ENCODE measurements around the gene ZSWIM8.
"Not testable (repeated sequence)": the region's sequence is repeated elsewhere in the genome, so short reads cannot be mapped to it uniquely, and the experiment has no call there.

Gene ZSWIM8

DNA sequence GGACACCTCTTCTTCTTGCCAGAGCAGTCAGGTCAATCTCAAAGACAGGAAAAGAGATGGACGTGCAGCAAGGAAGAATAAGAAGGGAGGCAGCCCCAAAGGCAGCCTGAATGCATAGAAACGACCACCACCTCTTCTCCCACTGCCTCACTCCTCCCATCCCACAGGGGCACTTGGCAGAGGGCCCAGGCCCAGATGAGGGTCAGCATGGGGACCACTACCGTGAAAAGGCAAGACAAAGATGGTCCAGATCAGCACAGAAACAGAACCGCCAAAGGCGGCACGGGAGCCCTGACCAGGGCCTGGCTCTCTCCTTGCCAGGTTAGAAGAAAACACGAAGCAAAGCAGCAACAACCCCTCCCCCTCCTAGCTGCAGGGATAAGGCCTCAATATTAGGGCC is 27.9 kb downstream of the ZSWIM8 start:
- DNase-seq (ENCODE audit: low read depth in 2 of 3, low spot score in 1 of 3) = no peak

DNA sequence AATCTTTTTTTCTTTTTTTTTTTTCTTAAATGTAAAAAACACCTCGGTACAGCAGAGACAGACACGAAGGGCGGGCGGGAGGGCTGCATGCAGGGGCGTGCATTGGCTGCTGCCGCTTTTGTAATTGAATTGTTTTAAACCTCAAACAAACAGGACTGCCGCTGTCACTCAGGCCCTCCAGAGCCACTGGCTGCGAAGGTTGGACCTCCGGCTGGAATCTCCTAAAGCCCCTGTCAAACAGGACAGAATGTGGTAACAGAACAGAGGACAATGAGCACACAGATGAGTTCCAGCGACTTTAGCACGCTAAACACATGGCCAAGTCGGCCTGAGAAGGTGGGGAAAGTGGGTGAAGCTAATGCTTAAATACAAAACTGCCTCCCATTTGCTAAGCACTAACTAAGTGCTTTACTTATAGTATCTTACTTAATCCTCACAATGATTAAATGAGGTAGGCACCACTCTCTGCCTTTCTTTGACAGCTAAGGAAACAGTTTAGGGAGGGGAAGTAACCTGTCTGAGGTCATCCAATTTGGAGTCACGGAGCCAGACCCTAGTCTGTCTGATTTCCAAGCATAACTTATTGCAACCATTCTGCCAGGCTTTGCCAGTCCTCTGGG is 29.0 kb downstream of the ZSWIM8 start:
- no peak for DNase-seq (ENCODE audit: low read depth in 2 of 3, low spot score in 1 of 3)

DNA sequence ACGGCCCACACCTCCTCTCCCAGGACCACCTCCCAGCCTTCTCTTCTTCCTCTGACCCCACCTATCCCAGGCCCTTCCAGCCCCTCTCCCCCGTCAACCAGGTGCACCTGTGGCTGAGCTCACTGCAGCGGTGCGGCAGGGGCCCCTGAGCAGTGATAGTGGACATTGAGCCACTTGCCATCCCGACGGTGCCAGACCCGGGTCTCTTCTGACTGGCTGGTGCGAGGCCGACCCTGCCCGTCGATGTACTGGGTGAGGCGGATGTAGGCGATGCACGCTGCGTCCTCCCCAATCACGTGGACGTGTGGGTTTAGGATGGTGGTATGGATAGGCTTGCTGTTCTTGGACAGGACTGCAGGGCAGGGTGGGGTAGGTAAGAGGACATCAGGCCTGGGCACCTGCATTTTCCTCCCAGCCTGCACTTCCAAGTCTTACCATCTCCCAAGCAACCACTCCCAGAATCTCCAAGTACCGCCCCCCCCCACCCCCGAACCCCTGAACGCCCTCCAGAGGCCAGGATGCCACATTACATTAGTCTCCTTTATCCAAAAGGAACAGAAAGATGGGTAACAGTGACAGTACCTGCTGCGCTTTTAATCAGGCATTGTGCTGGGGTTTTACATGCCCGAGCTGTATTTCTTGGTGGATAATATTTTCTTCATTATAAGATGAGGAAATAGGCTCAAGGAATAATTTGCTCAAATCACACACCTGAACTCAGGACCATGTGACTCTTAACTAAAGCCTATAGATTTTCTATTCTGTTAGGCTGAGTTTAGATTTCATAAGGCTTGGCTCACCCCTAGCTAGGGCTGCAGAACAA is 29.7 kb downstream of the ZSWIM8 start:
- no peak for DNase-seq (ENCODE audit: low read depth in 2 of 3, low spot score in 1 of 3)

DNA sequence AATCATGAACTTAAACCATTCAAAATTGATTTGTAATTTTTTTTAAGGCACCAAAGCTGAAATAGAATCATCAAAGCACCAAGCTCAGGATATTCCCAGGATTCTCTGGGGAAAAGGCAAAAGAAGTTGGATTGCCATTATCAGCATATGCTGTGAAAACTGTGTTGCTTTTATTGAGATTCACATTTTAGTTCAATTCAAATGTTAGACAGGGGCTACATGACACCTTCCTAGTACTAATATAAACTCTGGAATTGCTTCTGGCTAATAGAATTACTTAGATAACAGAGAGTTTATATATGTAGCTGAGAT is 30.3 kb downstream of the ZSWIM8 start:
- DNase-seq (ENCODE audit: low read depth in 2 of 3, low spot score in 1 of 3) = no peak

DNA sequence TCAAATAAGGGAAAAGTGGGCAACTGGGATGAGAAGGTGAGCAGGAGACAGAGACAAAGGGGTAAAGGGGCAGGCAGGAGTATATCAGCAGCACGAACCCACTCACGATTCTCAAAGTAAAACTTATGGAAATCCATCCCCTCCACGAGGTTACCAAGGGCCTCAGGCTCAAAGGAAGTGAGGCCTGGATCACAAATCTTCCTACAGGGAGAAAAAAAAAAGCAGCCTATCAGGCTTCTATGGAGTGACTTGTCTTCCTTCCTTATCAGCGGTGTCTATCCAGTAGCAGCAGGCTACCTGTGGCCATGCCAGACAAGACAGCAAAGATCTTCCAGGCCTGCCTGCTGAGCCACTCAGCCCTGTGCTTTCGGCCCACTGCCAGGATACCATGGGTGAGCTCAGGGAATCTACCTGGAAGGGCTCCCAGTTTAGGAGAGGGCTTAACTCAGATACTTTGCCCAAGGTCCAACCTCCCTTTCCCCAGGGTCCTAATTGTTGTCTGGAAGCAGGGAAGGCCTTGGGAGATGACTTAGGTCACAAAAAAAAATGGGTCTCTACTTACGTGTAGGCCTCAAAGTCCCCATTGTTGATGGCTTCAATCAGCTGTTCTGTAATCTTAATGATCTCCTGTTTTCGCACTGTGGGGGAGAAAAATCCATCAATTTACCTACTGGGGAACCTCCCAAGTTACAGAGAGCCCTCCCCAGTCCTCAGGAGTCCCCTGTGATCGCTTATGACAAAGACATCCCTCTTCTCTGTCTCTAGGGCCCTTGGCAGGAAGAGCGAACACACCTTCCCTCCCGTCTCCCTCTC is 31.7 kb downstream of the ZSWIM8 start:
- DNase-seq (ENCODE audit: low read depth in 2 of 3, low spot score in 1 of 3) = no peak

DNA sequence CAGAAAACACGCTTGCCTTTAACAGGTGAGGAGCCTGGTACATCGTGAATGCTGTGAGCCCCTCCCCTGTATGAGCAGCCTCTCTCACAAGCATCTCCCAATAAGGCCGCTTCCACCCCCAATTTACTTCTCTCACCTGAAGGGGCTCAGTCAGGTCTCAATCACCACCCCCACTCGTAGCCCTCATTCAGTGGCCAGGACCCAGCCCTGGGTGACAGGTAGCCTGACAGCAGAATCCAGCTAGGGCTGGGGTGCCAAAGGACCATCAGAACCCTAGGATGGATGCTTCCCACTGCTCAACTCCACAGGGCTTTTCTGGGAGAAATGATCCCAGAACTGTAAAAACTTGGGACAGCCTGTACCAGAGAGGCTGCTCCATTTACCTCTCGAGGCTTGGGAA is 32.4 kb downstream of the ZSWIM8 start:
- DNase-seq (ENCODE audit: low read depth in 2 of 3, low spot score in 1 of 3) = no peak

DNA sequence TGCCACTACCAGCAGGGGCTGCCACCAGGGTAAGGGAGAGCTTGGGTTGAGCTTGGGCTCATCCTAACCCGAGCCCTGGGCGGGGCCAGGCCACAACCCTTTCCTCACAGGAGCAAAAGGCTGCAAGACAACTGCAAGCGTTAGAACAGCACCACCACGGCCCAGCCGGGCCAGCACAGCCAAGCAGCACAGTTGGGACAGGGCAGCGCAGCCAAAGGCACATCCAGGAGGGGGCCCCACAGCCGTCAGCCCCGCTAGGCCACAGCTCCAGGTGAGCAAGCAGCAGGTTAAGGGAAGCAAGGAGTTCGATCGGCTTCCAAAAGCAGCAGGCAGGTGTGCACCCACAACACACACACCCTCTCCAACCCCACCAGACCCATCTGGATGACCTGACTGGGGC is 33.0 kb downstream of the ZSWIM8 start:
- no peak for DNase-seq (ENCODE audit: low read depth in 2 of 3, low spot score in 1 of 3)

DNA sequence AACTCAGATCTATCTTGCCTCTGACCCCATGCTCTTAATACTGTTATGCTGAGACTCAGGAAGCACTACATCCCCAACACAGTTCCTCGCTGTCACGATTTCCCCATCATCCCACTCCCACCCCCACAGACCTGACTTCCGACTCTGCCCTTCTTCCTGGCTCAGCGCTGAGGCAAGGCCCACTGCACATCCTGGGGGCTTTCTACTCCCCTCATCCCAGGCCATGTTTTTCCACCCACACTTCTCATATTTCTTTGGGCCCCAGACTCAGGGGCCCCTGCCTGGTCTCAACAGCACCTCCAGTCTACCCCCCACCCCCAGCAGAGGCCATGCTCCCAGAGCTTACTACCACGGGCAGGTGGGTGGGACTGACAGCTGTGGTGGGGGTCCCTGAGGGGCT is 33.7 kb downstream of the ZSWIM8 start:
- DNase-seq (ENCODE audit: low read depth in 2 of 3, low spot score in 1 of 3) = no peak

DNA sequence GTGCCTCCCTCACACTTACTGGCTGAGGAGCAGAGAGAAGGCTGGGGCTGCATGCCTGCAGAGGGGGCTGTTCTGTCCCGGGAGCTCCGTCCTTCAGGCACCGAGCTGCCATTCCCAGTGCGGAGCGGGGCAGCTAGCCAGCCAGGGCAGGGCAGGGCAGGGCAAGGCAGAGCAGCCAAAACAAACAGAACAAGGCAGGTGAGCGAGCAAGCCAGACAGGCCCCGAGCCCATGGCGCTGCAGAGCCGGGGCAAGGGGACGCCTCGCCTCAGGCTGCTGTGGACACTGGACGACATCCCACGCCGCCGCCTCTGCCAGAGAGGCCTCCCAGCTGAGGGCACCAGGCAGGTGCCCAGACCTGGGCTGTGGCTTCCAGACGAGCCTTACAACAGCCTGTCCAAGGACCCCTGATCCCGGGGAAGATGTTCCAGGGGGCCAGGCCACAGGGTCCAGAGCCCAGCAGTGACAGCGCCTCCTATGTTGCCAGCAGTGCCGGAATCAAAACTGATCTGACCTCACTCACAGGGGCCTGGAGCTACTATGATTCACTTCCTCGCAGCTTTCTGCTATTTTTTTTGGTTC is 34.2 kb downstream of the ZSWIM8 start:
- no peak for DNase-seq (ENCODE audit: low read depth in 2 of 3, low spot score in 1 of 3)

DNA sequence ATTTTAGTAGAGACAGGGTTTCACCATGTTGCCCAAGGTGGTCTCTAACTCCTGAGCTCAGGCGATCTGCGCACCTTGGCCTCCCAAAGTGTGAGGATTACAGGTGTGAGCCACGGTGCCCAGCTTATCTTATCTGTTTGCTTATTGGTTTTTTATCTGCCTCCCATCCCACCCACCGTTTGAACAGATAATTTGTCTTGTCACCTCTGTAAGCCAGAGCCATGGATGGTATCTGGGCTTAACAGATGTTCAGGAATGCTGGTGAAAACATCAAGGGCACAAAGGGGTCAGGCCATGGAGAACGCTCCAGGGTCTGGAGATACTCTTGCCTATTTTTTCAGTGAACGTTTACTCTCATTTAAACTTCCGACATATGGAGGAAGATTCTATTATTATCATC is 38.0 kb downstream of the ZSWIM8 start:
- no peak for DNase-seq (ENCODE audit: low read depth in 2 of 3, low spot score in 1 of 3)

DNA sequence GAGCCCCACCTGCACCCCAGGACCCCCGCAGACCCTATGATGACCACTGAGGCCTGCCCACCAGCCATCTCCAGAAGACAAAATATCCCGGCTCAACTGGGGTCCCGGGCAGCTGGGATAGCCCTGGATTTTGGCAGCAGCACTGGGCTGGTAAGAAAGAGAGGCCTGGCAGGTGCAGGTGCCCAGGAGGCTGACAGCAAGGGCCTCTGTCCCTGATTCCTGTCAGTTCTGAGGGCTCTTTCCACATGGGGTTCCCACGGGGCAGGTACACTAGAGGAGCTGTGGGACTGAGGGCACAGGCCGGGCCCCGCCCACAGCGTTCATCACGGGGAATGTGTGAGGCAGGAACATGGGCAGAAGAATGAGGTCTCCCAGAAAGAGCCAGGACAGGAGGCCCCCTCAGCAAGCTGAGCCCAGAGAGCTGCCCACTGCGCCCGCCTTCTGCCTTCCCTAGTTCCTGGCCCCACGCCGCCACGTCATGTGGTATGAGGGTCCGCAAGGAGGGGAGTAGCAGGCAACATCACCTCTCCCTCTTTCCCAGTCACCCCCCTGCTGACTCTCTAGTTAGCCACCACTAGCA is 38.8 kb downstream of the ZSWIM8 start:
- DNase-seq (ENCODE audit: low read depth in 2 of 3, low spot score in 1 of 3) = no peak

DNA sequence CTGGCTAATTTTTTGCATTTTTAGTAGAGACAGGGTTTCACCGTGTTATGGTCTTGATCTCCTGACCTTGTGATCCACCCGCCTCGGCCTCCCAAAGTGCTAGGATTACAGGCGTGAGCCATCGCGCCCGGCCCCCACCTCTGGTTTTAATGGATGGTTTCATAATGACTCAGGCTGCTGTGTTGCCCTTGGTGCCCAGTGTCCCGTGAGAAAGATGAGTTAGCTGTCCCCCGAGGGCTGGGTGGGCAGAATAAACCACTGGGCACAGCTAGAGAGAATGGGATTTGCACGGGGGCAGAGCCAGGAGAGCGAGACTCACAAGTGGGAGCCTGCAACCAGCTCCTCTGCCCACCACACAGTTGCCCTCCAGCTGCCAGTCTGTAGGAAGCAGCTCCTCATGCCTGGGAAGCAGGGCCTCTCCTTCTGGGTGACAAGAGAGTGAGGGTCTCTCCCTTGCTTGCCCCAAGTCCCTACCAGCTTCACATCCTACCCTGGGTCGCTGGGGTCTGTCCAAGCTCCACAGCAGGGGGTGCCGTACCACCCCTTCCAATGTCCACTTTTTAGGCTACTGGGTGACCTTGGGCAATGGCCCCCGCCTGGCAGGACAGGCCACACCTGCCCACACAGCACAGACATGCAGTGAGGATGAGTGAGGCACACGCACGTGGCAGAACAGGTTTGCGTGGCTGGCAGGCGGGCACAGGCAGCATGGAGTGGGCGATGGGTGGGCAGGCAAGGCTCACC is 42.1 kb downstream of the ZSWIM8 start:
- DNase-seq (ENCODE audit: low read depth in 2 of 3, low spot score in 1 of 3) = no peak

DNA sequence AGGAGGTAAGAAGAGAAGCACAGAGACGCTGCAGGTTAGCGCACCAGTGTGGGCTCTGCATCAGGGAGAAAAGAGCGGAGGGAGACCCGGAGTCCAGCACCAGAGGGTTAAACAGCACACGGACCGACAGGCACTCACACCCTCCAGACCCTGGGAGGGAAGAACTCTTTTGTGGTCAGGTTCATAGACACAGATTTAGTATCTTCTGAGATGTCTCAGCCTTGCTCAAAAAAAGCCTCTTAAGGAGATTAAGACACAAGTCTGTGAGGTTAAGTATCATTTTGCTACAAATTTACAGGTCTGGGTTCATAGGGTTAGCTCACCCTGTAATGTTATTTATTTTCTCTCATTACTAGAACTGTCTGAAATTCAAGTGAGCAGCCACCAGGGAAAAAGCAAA is 42.8 kb downstream of the ZSWIM8 start:
- no peak for DNase-seq (ENCODE audit: low read depth in 2 of 3, low spot score in 1 of 3)

DNA sequence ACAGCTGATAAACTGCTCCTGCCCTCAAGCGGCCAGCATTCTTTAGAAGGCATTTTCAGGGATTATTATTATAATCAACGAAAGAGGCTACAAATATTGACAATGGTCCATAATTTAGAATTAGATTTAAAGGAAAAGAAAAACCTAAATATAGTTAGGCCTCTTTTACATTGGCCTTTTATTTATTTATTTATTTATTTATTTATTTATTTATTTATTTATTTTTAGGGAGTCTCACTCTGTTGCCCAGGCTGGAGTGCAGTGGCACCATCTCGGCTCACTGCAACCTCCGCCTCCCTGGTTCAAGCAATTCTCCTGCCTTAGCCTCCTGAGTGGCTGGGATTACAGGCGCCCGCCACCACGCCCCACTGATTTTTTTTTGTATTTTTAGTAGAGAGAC is 43.7 kb downstream of the ZSWIM8 start:
- DNase-seq (ENCODE audit: low read depth in 2 of 3, low spot score in 1 of 3) = not testable (repeated sequence)

DNA sequence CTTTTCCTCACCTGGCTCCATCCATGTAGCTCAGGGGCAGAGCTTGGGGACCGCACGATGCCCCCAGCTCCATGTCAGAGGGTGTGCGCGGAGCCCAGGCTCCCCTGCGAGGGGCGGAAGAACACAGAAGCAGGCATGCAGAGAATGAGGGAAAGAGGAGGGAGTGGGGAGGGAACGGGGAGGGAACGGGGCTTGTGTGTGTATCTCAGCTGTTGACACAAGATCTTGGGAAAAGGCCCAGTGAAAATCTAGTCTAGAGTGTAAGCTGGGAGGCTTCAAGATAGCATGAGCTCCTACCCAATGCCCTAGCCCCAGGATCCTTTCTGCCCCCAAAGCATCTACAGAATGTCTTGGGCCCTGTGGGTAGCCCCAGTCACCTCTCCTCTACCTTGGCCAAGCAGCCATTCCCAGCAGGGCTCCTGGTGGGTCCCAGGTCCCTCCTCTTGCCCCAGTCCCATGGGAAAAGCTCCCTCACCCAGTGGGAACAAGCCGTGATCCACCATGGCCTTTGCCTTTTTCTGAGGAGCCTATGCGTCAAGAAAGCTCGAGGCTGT is 51.1 kb downstream of the ZSWIM8 start:
- no peak for DNase-seq (ENCODE audit: low read depth in 2 of 3, low spot score in 1 of 3)

DNA sequence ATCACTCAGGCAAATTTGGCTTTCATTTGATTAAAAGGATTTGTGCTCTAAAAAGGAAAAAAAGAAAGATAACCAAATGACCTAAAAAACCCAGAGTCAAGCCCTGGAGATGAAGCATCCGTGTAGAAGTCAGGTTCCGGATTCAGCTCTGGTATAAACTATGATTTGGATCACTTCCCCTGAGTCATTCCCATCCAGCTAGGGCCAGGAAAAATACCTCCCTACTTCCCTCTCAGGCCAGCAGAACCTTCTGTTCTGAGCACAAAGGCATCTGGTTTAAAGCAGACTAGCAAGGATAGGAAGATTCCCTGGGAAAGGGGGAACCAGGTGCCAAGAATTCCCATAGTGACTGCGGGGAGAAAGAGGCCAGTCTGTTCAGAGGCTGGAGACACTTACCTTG is 51.7 kb downstream of the ZSWIM8 start:
- no peak for DNase-seq (ENCODE audit: low read depth in 2 of 3, low spot score in 1 of 3)

DNA sequence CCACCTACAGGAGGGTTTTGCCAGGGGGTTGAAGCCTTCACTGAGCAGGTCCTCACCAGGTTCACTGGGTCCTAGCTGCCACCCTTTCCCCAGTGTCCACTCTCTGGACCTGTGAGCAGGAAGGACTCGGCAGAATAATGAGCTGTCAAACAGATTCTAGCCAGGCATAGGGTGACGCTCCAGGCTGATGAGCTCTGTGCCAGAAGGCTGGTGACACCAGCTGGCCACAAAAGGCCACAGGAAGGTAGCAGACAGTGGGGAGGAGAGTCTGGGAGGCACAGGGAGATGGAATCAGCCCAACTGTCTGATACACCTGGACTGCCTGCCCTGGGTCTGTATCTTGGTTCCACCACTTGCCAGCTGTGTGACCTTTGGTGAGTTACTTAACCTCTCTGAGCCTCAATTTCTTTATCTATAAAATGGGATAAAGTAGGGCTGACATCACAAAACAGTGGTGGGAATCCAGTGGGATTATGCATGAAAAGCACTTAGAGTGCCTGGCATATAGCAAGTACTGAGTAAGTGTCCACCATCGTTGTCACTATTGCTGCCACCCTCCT is 52.7 kb downstream of the ZSWIM8 start:
- no peak for DNase-seq (ENCODE audit: low read depth in 2 of 3, low spot score in 1 of 3)

DNA sequence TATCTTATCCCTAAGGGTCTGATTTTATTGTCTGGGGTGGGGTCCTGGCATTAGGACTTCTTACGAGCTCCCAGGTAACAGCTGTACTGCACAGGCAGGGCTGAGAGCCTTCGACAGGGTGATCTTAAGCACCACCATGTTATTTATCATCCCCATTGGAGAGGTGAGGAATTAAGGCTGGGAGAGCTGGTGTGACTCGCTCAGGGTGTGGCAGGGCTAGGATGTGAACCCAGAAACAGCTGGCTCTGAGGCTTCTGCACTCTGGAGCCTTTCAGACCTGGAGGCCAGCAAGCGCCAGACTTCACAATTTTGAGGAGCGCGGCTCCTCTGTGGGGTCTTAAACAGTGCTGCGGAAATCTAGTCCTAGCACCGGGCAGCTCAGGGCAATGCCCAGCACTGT is 53.4 kb downstream of the ZSWIM8 start:
- DNase-seq (ENCODE audit: low read depth in 2 of 3, low spot score in 1 of 3) = no peak

DNA sequence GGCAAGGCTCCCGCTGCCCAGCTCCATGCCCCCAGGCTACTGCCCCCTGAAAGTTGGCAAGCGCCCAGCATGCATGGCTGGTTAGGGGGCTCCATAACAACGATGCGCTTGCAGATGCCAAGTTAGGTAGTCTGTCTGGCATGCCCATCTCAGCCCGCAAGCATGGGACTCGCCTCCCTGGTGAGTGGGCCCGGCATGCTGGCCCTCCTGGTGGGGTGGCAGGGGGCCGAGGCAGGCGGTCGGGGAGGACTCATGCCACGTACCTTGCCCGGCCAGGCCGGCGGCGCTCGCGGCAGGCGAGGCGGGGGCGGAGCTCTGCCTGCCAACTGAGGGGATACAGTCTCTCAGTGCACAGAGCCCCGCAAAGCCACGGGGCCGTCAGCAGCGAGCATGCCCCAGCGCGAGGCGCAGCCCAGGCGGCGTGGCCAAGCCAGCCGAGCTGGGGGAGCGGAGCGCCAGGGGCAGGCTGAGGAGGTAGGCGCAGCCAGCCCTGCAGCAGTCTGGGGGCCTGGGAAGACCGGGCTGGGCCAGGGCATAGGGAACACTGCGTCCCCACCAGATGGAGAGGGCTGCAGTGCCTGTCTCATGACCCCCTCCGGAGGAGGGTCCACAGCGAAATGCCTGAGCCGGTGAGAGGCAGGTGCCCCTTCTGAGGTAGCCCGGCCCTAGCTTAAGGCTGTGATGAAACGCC is 54.0 kb downstream of the ZSWIM8 start:
- DNase-seq (ENCODE audit: low read depth in 2 of 3, low spot score in 1 of 3) = no peak

DNA sequence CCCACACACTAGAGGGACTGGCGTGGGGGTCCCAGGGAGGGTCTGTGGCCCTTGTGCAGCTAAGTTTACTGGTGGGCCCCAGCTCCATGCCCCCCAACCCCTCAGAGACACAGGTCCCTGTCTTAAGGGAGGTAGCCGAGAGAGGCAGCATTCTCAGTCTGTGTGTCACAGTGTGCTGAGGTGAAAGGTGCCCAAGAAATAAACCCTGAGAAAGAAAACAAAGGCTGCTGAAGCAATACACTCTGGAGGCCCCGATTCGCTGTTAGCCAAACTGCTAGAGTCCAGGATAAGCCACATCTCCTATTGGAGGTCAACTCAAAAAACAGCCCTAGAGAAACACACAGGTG is 54.6 kb downstream of the ZSWIM8 start:
- DNase-seq (ENCODE audit: low read depth in 2 of 3, low spot score in 1 of 3) = no peak
